Stomach (tissue), 9 donors: ENCODE data around the gene DMPK. TPM values are rescaled to one million over a fixed set of nuclear protein-coding genes. Genes with fewer than 3 reads are reported as not detected.

Experiments
- DNase-seq, 2 donors: peaks; one replicate each; pipeline versions ENCODE4 v3.0.0 to v3.0.0-alpha.2; 2013 to 2019
- H3K27ac ChIP-seq, 5 donors: fragments of 200-600 bp in 4 of 5; sonication (generic) in 4 of 5; one replicate each; pipeline ENCODE4 v1.5.1; 2013 to 2019; ENCODE audit warnings: mild to moderate bottlenecking in 1 of 5, moderate library complexity in 1 of 5
- H3K27me3 ChIP-seq, 3 donors: fragments of 200-600 bp; sonication (generic); one replicate each; pipeline ENCODE4 v1.5.1; 2017 to 2019; ENCODE audit warnings: mixed run types in 1 of 3
- H3K36me3 ChIP-seq, 4 donors: fragments of 200-600 bp; sonication (generic); 1 replicate in 3 of 4; 2 replicates in 1 of 4; pipeline ENCODE4 v1.5.1; 2016 to 2019
- H3K4me1 ChIP-seq, 4 donors: fragments of 200-600 bp; sonication (generic); one replicate each; pipeline ENCODE4 v1.5.1; 2016 to 2019
- H3K4me3 ChIP-seq, 4 donors: fragments of 200-600 bp; sonication (generic) in 3 of 4; one replicate each; pipeline ENCODE4 v1.5.1; 2016 to 2019; ENCODE audit warnings: mild to moderate bottlenecking in 1 of 4
- H3K9me3 ChIP-seq, 4 donors: fragments of 200-600 bp; sonication (generic); one replicate each; pipeline ENCODE4 v1.5.1; 2016 to 2019
- EP300 ChIP-seq: sonication (generic); formaldehyde crosslinking; IDR thresholded peaks from one replicate; pipeline ENCODE4 v1.6.1; 2017; ENCODE audit warnings: antibody characterized with exemption
- POLR2A ChIP-seq, 4 donors: fragments of 450-650 bp; IDR thresholded peaks; one replicate each; pipeline ENCODE4 v1.6.1; 2016; ENCODE audit warnings: antibody characterized with exemption in 4 of 4, control low read depth in 2 of 4, mild to moderate bottlenecking in 1 of 4, moderate library complexity in 1 of 4
- POLR2AphosphoS5 ChIP-seq, 3 donors: sonication (generic); formaldehyde crosslinking; IDR thresholded peaks; one replicate each; pipeline ENCODE4 v1.6.1; 2016; ENCODE audit warnings: antibody characterized with exemption in 3 of 3
- WGBS, 5 donors: extraction: QIAGEN DNeasy Blood & Tissue Kit in 3 of 5; methylation state at CpG; one replicate each; pipeline versions ENCODE4 v1.1.5 to v1.1.7; 2013 to 2018; 5-methylcytosine and 5-hydroxymethylcytosine counted together
- intact Hi-C: fragments of 100-400 bp; cut with DNase I; formaldehyde crosslinking; loops from one replicate; pipeline ENCODE4 v1.15.1; 2023; ENCODE audit warnings: low total_unique reads
- polyA plus RNA-seq, 3 donors: library from polyadenylated mRNA; stranded (reverse); fragments of 200-250 nt; gene quantifications; one replicate each; pipeline ENCODE4 v1.2.3, GENCODE V29; 2013
- total RNA-seq, 5 donors: library from RNA; depleted of rRNA; stranded (reverse); fragments of >200 nt; gene quantifications; one replicate each; pipeline versions ENCODE4 v1.1.0 to v1.2.3, GENCODE V29; 2014 to 2016
- TF ChIP-seq, protein P1 (sequence below), 7 experiments: fragments of 450-650 bp in 4 of 7; fragments of 200-600 bp in 3 of 7; sonication (generic) in 3 of 7; IDR thresholded peaks; one replicate each; pipeline ENCODE4 v1.5.1; 2016 to 2019; ENCODE audit warnings: antibody characterized with exemption in 7 of 7, control low read depth in 2 of 7, mild to moderate bottlenecking in 1 of 7
- donor health status: healthy with polysubstance abuse.
- donor health status: Bipolar disorder and iron deficiency.
- donor health status: healthy.

The DMPK gene
- total and polyA plus RNA-seq, 8 donors = 27.2 to 248 (median 71.9) TPM

DNA sequence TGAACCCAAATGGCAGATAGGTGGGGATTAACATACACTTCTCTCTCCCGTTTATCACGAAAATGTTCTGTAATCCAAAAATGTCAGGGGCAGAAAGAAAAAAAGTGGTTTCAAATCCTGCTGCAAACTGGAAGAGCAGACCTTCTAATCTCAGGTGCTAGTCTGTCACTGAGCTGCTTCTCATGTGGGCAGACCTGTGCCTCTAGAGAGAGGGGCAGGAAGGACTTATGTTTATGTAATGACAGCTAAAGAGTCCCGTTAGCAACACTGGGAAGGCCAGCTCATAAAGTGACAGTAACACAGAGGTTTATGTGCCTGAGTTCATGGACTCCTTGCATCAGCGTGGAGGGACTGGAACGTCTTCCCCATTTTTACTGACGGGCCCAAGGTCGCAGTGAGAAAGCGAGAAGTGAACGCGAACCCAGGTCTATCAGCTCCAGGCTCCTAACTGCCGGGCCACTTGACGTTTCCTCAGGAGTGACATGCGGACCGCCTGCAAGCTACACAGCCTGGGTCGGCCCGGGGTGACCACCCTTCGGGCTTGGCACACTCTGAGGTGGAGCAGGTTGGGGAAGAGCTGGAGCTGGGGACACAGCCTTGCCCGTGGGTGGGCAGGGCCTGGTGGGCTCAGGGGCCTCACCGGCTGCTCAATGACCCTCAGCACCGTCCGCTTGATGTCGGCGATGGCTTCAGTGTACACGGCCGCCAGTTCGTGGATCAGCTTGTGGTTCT lies 42.4 kb upstream of the DMPK start:
- Histone ChIP-seq H3K4me3 (no peak overlapping the region), H3K27me3 (no peaks in the 10 kb centered on the region), H3K4me1 (peaks cover 0 to 21% (median 15%) of the 10 kb centered on the region in 4 donors), H3K9me3 (no peaks in the 10 kb centered on the region), H3K27ac (peak overlapping the region in 1 of 5 donors; percentile 13), H3K36me3 (peaks cover 68 to 97% (median 97%) of the 10 kb centered on the region in 4 donors)
- 78 to 86% (median 83%) methylated on average over 20 to 26 of the region's 26 CpGs for WGBS, 5 donors
- intact Hi-C loops = no loop called here
- no peak for DNase-seq
- TF ChIP-seq POLR2AphosphoS5 (IDR thresholded peaks at IDR 0.05) = no peak
- TF ChIP-seq, protein P1, sequence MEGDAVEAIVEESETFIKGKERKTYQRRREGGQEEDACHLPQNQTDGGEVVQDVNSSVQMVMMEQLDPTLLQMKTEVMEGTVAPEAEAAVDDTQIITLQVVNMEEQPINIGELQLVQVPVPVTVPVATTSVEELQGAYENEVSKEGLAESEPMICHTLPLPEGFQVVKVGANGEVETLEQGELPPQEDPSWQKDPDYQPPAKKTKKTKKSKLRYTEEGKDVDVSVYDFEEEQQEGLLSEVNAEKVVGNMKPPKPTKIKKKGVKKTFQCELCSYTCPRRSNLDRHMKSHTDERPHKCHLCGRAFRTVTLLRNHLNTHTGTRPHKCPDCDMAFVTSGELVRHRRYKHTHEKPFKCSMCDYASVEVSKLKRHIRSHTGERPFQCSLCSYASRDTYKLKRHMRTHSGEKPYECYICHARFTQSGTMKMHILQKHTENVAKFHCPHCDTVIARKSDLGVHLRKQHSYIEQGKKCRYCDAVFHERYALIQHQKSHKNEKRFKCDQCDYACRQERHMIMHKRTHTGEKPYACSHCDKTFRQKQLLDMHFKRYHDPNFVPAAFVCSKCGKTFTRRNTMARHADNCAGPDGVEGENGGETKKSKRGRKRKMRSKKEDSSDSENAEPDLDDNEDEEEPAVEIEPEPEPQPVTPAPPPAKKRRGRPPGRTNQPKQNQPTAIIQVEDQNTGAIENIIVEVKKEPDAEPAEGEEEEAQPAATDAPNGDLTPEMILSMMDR (IDR thresholded peaks at IDR 0.05) = no peak
- TF ChIP-seq EP300 = no peak
- no peak for TF ChIP-seq POLR2A (IDR thresholded peaks at IDR 0.05)

DNA sequence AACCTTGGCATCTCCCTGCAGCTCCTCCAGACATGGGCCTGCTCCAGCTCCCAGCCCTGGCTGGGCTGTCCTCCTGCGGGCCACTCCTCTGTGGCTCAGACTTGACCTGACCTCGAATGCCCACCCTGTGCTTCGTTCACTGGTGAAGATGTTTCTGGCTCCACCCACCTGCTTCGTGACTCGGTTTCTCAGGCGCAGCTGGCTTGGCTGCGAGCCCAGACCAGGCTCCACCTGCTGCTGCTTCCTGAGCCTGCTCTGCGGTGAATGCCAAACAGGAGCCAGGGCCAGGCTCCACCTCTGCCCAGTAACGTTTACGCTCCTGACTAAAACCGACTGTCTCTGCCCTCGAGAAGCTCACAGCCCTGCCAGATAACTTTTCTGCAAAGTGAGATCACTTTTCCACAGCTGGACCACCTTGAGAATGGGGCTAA lies 41.8 kb upstream of the DMPK start:
- Histone ChIP-seq H3K9me3 (no peaks in the 10 kb centered on the region), H3K4me1 (peaks cover 0 to 21% (median 15%) of the 10 kb centered on the region in 4 donors), H3K36me3 (peaks cover 62 to 97% (median 96%) of the 10 kb centered on the region in 4 donors), H3K27me3 (no peaks in the 10 kb centered on the region), H3K27ac (peak overlapping the region in 1 of 5 donors; percentile 13), H3K4me3 (no peak overlapping the region)
- WGBS, 5 donors = 31 to 52% (median 40%) methylated on average over 8 to 12 of the region's 12 CpGs
- TF ChIP-seq, protein P1 (IDR thresholded peaks at IDR 0.05) = no peak
- TF ChIP-seq EP300 (no peak), POLR2AphosphoS5 (IDR thresholded peaks at IDR 0.05) (peak in 1 of 3 donors; percentile 26), POLR2A (IDR thresholded peaks at IDR 0.05) (no peak)
- intact Hi-C loops = no loop called here
- DNase-seq = peak; percentile 23 to 71

DNA sequence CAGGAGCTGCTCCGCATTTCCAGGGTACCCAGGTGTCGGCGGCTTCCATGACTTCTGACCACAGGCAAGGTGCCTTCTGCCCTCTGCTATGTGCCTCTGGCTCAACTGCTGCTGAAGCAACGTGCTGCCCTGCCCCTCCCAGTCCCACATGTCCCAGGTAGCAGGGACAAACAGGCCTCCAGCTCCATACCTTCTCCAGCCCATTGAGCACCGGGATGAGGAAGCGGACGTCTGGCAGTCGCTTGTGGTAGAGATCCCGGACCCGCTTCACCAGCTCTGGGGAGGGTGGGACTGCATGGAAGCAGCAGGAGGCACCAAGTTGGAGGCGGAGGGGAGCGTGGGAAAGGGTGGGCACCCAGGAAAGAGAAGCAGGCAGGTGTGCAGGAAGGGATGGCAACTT lies 40.9 kb upstream of the DMPK start:
- intact Hi-C loops = no loop called here
- Histone ChIP-seq H3K36me3 (peaks cover 54 to 97% (median 91%) of the 10 kb centered on the region in 4 donors), H3K9me3 (no peaks in the 10 kb centered on the region), H3K27me3 (no peaks in the 10 kb centered on the region), H3K4me3 (no peak overlapping the region), H3K4me1 (peaks cover 0 to 21% (median 15%) of the 10 kb centered on the region in 4 donors), H3K27ac (no peak overlapping the region)
- DNase-seq = no peak
- 90 to 98% (median 94%) methylated on average over 12 of the region's 12 CpGs for WGBS, 5 donors
- TF ChIP-seq EP300 (no peak), POLR2AphosphoS5 (IDR thresholded peaks at IDR 0.05) (no peak), POLR2A (IDR thresholded peaks at IDR 0.05) (no peak)
- TF ChIP-seq, protein P1 (IDR thresholded peaks at IDR 0.05) = no peak

DNA sequence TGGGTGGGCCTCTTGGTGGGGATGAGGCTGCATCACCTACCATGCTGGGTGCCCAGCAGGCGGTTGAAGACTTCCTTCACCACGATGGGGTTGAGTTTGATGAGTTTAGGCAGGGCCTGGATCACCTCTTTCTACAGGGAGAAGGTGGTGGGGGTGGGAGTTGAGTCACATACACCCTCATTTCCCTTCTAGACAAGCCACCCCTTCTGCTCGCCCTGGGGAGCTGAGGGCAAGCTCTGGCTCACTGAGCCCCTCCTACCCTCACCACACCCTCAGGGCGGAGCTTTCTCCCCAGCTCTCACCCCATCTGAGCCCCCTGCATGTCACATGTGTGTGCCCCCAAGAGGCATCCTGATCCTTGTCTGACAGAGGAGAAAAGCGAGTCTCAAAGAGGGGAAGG lies 40.4 kb upstream of the DMPK start:
- TF ChIP-seq POLR2A (IDR thresholded peaks at IDR 0.05) (no peak), POLR2AphosphoS5 (IDR thresholded peaks at IDR 0.05) (no peak), EP300 (no peak)
- TF ChIP-seq, protein P1 (IDR thresholded peaks at IDR 0.05) = no peak
- 90 to 100% (median 94%) methylated on average over 4 to 5 of the region's 5 CpGs for WGBS, 5 donors
- H3K9me3 ChIP-seq = no peaks in the 10 kb centered on the region
- H3K27ac ChIP-seq = no peak overlapping the region
- DNase-seq = no peak
- H3K4me1 ChIP-seq = peaks cover 0 to 21% (median 15%) of the 10 kb centered on the region in 4 donors
- H3K36me3 ChIP-seq = peaks cover 49 to 97% (median 88%) of the 10 kb centered on the region in 4 donors
- intact Hi-C loops = no loop called here
- no peaks in the 10 kb centered on the region for H3K27me3 ChIP-seq
- H3K4me3 ChIP-seq = no peak overlapping the region
